DMS153 treated with DMSO at 0.1 percent for 48 hours (cell line): ENCODE measurements around the gene OAF.
"Not testable (repeated sequence)": the region's sequence is repeated elsewhere in the genome, so short reads cannot be mapped to it uniquely, and the experiment has no call there.

Source experiments
- DNase-seq: peaks from one replicate; lab custom pipeline; 2025; ENCODE audit not compliant: unreplicated experiment; lab: John Stamatoyannopoulos, UW

OAF gene

GRCh38 chr11:120210626-120211521, at the start of gene OAF:
Gene OAF, plus strand, starts transcription at chr11:120211032. Its CDS starts 248 bp downstream, at chr11:120211280.
- DNase-seq, result no peak

- no peak for DNase-seq
Measured at GRCh38 chr11:120167659-120168058, 43.2 kb upstream of the OAF start.

- DNase-seq, result no peak
Measured at GRCh38 chr11:120168108-120168959, 42.5 kb upstream of the OAF start.

GRCh38 chr11:120168960-120169681, 41.7 kb upstream of the OAF start:
- DNase-seq, result peak; percentile 59

GRCh38 chr11:120169981-120170698, 40.7 kb upstream of the OAF start:
- no peak for DNase-seq

GRCh38 chr11:120170741-120171261, 40.0 kb upstream of the OAF start:
- no peak for DNase-seq

GRCh38 chr11:120172054-120172911, 38.5 kb upstream of the OAF start:
- DNase-seq, result peak; percentile 28

GRCh38 chr11:120173019-120173705, 37.7 kb upstream of the OAF start:
- DNase-seq, result no peak

- DNase-seq, result no peak
Measured at GRCh38 chr11:120173807-120174206, 37.0 kb upstream of the OAF start.

GRCh38 chr11:120174866-120175265, 36.0 kb upstream of the OAF start:
- DNase-seq, result no peak

GRCh38 chr11:120178561-120179056, 32.2 kb upstream of the OAF start:
- no peak for DNase-seq

- DNase-seq, result no peak
Measured at GRCh38 chr11:120179057-120179672, 31.7 kb upstream of the OAF start.

- not testable (repeated sequence) for DNase-seq
Measured at GRCh38 chr11:120180063-120180462, 30.8 kb upstream of the OAF start.

- DNase-seq, result no peak
Measured at GRCh38 chr11:120180551-120181232, 30.1 kb upstream of the OAF start.

GRCh38 chr11:120181376-120181975, 29.4 kb upstream of the OAF start:
- DNase-seq, result no peak

- DNase-seq, result no peak
Measured at GRCh38 chr11:120182372-120182771, 28.5 kb upstream of the OAF start.

- DNase-seq, result no peak
Measured at GRCh38 chr11:120182790-120183491, 27.9 kb upstream of the OAF start.
